OCI-LY3 (cell line): Measurements from ENCODE around the gene UGT1A3.

Source experiments
- EZH2phosphoT487 ChIP-seq: fragments of 200-600 bp; shearing (Covaris generic); IDR thresholded peaks from 2 replicates; pipeline ENCODE4 v1.6.1; 2018; ENCODE audit warnings: antibody characterized with exemption, mixed run types, low read depth
- TF ChIP-seq, protein P1 (sequence below): fragments of 200-600, 300-600 bp; sonication (generic); IDR thresholded peaks from 2 replicates; pipeline ENCODE4 v1.5.1; 2014; ENCODE audit warnings: antibody characterized with exemption, low read length, low read depth

DNA sequence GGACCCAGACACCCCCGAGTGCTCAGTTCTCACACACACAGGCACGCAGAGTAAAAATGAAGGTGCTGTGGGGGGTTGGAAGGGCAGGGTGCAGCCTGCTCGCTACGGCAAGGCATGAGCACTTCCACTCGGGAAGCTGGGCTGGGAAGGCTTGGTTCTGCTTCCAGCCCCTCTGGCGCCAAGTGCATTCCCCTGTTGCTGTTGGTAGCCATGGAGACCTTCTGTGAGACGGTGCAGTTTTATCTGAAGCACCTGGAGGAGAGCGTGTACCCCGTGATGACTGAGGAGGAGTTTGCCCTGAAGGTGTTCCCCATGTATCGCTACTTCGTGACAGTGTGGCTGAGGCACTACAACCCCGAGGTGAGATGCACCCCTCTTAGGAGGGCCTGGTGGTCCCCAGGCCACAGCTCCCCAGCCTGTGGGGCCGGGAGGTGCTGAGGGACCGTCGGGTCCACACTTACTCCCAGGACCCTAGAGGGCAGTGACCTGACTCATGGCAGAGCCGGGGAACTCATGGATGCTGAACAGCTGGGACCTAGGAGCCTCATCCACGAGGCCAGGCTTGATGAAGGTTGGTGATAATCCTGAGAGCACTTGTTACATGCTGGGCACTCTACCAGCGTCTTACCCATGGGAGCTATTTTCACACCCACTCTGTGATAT is 64.8 kb downstream of the UGT1A3 start:
- TF ChIP-seq, protein P1, sequence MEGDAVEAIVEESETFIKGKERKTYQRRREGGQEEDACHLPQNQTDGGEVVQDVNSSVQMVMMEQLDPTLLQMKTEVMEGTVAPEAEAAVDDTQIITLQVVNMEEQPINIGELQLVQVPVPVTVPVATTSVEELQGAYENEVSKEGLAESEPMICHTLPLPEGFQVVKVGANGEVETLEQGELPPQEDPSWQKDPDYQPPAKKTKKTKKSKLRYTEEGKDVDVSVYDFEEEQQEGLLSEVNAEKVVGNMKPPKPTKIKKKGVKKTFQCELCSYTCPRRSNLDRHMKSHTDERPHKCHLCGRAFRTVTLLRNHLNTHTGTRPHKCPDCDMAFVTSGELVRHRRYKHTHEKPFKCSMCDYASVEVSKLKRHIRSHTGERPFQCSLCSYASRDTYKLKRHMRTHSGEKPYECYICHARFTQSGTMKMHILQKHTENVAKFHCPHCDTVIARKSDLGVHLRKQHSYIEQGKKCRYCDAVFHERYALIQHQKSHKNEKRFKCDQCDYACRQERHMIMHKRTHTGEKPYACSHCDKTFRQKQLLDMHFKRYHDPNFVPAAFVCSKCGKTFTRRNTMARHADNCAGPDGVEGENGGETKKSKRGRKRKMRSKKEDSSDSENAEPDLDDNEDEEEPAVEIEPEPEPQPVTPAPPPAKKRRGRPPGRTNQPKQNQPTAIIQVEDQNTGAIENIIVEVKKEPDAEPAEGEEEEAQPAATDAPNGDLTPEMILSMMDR, result no peak
- TF ChIP-seq EZH2phosphoT487, result no peak
